IgD-negative memory B cell (primary cell): Measurements from ENCODE around the gene KRT79. TPM values are rescaled to one million over a fixed set of nuclear protein-coding genes. Genes with fewer than 3 reads are reported as not detected.

ENCODE experiments used
- H3K27ac Mint-ChIP-seq, 3 donors: one replicate each; pipeline ENCODE4 v1.8.0; 2020 to 2022; ENCODE audit warnings: mild to moderate bottlenecking in 3 of 3, mixed read lengths in 3 of 3, moderate library complexity in 1 of 3
- H3K27me3 Mint-ChIP-seq: one replicate; pipeline ENCODE4 v1.8.0; 2021; ENCODE audit warnings: mixed read lengths
- H3K36me3 Mint-ChIP-seq: one replicate; pipeline ENCODE4 v1.8.0; 2020; ENCODE audit warnings: mild to moderate bottlenecking, mixed read lengths
- H3K4me1 Mint-ChIP-seq, 3 donors: one replicate each; pipeline ENCODE4 v1.8.0; 2020 to 2022; ENCODE audit warnings: mixed read lengths in 3 of 3, mild to moderate bottlenecking in 1 of 3
- H3K4me3 Mint-ChIP-seq, 4 donors: one replicate each; pipeline ENCODE4 v1.8.0; 2020 to 2022; ENCODE audit warnings: mild to moderate bottlenecking in 4 of 4, mixed read lengths in 4 of 4, moderate library complexity in 3 of 4
- H3K9me3 Mint-ChIP-seq, 3 donors: one replicate each; pipeline ENCODE4 v1.8.0; 2020 to 2021; ENCODE audit warnings: mixed read lengths in 3 of 3, mild to moderate bottlenecking in 1 of 3
- polyA plus RNA-seq: library from polyadenylated mRNA; unstranded; fragments of 300-500 nt; fragmentation: Illumina TruSeq; gene quantifications from one replicate; pipeline ENCODE4 v1.2.3, GENCODE V29; 2021

The KRT79 gene
- polyA plus RNA-seq, 1 donor from 2014 or later: not detected

- no peaks in the 10 kb centered on the region for H3K4me1 Mint-ChIP-seq
- no peak overlapping the region for H3K27ac Mint-ChIP-seq
- no peaks in the 10 kb centered on the region for H3K9me3 Mint-ChIP-seq
- H3K4me3 Mint-ChIP-seq: no peak overlapping the region
- no peaks in the 10 kb centered on the region for H3K36me3 Mint-ChIP-seq
- H3K27me3 Mint-ChIP-seq: peaks cover 7% of the 10 kb centered on the region
Measured at GRCh38 chr12:52777566-52777965, 56.5 kb downstream of the KRT79 start.

GRCh38 chr12:52776913-52777395 is 57.2 kb downstream of the KRT79 start, which contains the start of gene KRT76:
Gene KRT76 (minus strand): TSS chr12:52777345. CDS start chr12:52777291, 54 bp downstream.
- Mint-ChIP-seq H3K9me3 (no peaks in the 10 kb centered on the region), H3K36me3 (no peaks in the 10 kb centered on the region), H3K27me3 (peaks cover 7% of the 10 kb centered on the region), H3K4me1 (no peaks in the 10 kb centered on the region), H3K4me3 (no peak within 1 kb of the TSS), H3K27ac (no peak within 1 kb of the TSS)

GRCh38 chr12:52776435-52776834 is 57.7 kb downstream of the KRT79 start:
- H3K4me1 Mint-ChIP-seq: no peaks in the 10 kb centered on the region
- no peak overlapping the region for H3K4me3 Mint-ChIP-seq
- H3K27ac Mint-ChIP-seq: no peak overlapping the region
- H3K9me3 Mint-ChIP-seq: no peaks in the 10 kb centered on the region
- no peaks in the 10 kb centered on the region for H3K36me3 Mint-ChIP-seq
- H3K27me3 Mint-ChIP-seq: peaks cover 7% of the 10 kb centered on the region

- Mint-ChIP-seq H3K36me3 (no peaks in the 10 kb centered on the region), H3K9me3 (peaks cover 0 to 1% (median 0%) of the 10 kb centered on the region in 3 donors), H3K4me3 (no peak overlapping the region), H3K27me3 (peaks cover 7% of the 10 kb centered on the region), H3K4me1 (no peaks in the 10 kb centered on the region), H3K27ac (no peak overlapping the region)
Measured at GRCh38 chr12:52774629-52775250, 59.4 kb downstream of the KRT79 start.

GRCh38 chr12:52772772-52773171 is 61.3 kb downstream of the KRT79 start:
- Mint-ChIP-seq H3K9me3 (peaks cover 0 to 1% (median 0%) of the 10 kb centered on the region in 3 donors), H3K36me3 (no peaks in the 10 kb centered on the region), H3K27ac (no peak overlapping the region), H3K4me1 (no peaks in the 10 kb centered on the region), H3K27me3 (peaks cover 11% of the 10 kb centered on the region), H3K4me3 (no peak overlapping the region)

- peaks cover 0 to 1% (median 0%) of the 10 kb centered on the region in 3 donors for H3K9me3 Mint-ChIP-seq
Measured at GRCh38 chr12:52772188-52772587, 61.9 kb downstream of the KRT79 start.

GRCh38 chr12:52771505-52771904 is 62.6 kb downstream of the KRT79 start:
- Mint-ChIP-seq H3K36me3 (no peaks in the 10 kb centered on the region), H3K4me1 (no peaks in the 10 kb centered on the region), H3K4me3 (no peak overlapping the region), H3K27me3 (peaks cover 12% of the 10 kb centered on the region), H3K27ac (no peak overlapping the region), H3K9me3 (peaks cover 0 to 1% (median 0%) of the 10 kb centered on the region in 3 donors)

More at GRCh38 chr12:52772188-52772587, 61.9 kb downstream of the KRT79 start:
- no peak overlapping the region for H3K27ac Mint-ChIP-seq
- no peak overlapping the region for H3K4me3 Mint-ChIP-seq
- no peaks in the 10 kb centered on the region for H3K36me3 Mint-ChIP-seq
- peaks cover 13% of the 10 kb centered on the region for H3K27me3 Mint-ChIP-seq
- H3K4me1 Mint-ChIP-seq: no peaks in the 10 kb centered on the region

Other genes with a start within 250 kb of the KRT79 start
- not detected for gene KRT72, start 232.8 kb downstream of the KRT79 start, polyA plus RNA-seq
- not detected for gene KRT73, start 215.8 kb downstream of the KRT79 start, polyA plus RNA-seq
- not detected for gene KRT2, start 182.1 kb downstream of the KRT79 start, polyA plus RNA-seq
- gene KRT1, start 153.9 kb downstream of the KRT79 start, polyA plus RNA-seq: 0.25 TPM
- not detected for gene KRT77, start 130.8 kb downstream of the KRT79 start, polyA plus RNA-seq
- not detected for gene KRT76, start 57.0 kb downstream of the KRT79 start, polyA plus RNA-seq
- gene KRT3, start 38.2 kb downstream of the KRT79 start, polyA plus RNA-seq: not detected
- not detected for gene KRT4, start 20.2 kb downstream of the KRT79 start, polyA plus RNA-seq
- not detected for gene KRT78, start 14.7 kb upstream of the KRT79 start, polyA plus RNA-seq
- gene KRT8, start 70.8 kb upstream of the KRT79 start, polyA plus RNA-seq: not detected
- gene KRT18, start 114.8 kb upstream of the KRT79 start, polyA plus RNA-seq: 2.6 TPM
- gene EIF4B, start 172.1 kb upstream of the KRT79 start, polyA plus RNA-seq: 104 TPM
- gene TNS2, start 215.8 kb upstream of the KRT79 start, polyA plus RNA-seq: not detected
- gene SPRYD3, start 245.1 kb upstream of the KRT79 start, polyA plus RNA-seq: 30.4 TPM